GM12878 (cell line): ENCODE measurements around the gene SPRED2. TPM values are rescaled to one million over a fixed set of nuclear protein-coding genes. Genes with fewer than 3 reads are reported as not detected.

Source experiments
- ATAC-seq: fragments of 200-7000 bp; cut with Tn5 transposase; 3 replicates; pipeline ENCODE4 v1.9.1; 2020; ENCODE audit warnings: mild to moderate bottlenecking, moderate library complexity
- BruUV-seq: library from RNA; stranded (reverse); fragments of 400-500 nt; replicated peaks from 2 replicates; lab custom pipeline; 2021; lab: Mats Ljungman, UMichigan
- CTCF ChIA-PET: fragments of 300-600 bp; sonication (Branson Sonifier 250); formaldehyde crosslinking; extraction: SDS; loops from one replicate; lab custom pipeline; 2021; ENCODE audit warnings: inconsistent platforms; lab: Yijun Ruan, JAX
- POLR2A ChIA-PET: fragments of 350-600 bp; formaldehyde crosslinking; extraction: SDS; loops from one replicate; lab custom pipeline; 2021; ENCODE audit warnings: inconsistent platforms; lab: Charles Lee
- RAD21 ChIA-PET: fragments of 300-600 bp; sonication (Branson Sonifier 250); formaldehyde crosslinking; loops from one replicate; lab custom pipeline; 2023; ENCODE audit warnings: antibody characterized with exemption; ENCODE audit not compliant: unreplicated experiment; lab: Charles Lee
- SMC1A ChIA-PET: fragments of 300-600 bp; sonication (Branson Sonifier 250); formaldehyde crosslinking; loops from one replicate; lab custom pipeline; 2023; ENCODE audit not compliant: unreplicated experiment, uncharacterized antibody; lab: Charles Lee
- DNase-seq: peaks from one replicate; pipeline ENCODE4 v3.0.0-alpha.2; 2011; ENCODE audit warnings: low read depth, low spot score
- FAIRE-seq: peaks from 3 replicates; lab custom pipeline; 2011; peaks lifted over from hg19 to GRCh38; lab: Jason Lieb, UNC
- H2AFZ ChIP-seq: 2 replicates; pipeline ENCODE4 v1.6.0; 2011; ENCODE audit warnings: low read depth, low read length, control low read depth; ENCODE audit not compliant: control insufficient read depth
- H3K27ac ChIP-seq: 2 replicates; pipeline ENCODE4 v1.5.1; 2011; ENCODE audit warnings: control low read depth; ENCODE audit not compliant: control insufficient read depth, insufficient read depth
- H3K27me3 ChIP-seq, 2 experiments: replicated peaks in 1 of 2; 2 replicates each; pipeline versions ENCODE4 v1.6.0 to v1.6.1; 2011; ENCODE audit warnings: low read length in 1 of 2; ENCODE audit not compliant: control insufficient read depth in 2 of 2, insufficient read depth in 2 of 2
- H3K36me3 ChIP-seq, 2 experiments: 2 replicates each; pipeline ENCODE4 v1.5.1; 2011; ENCODE audit warnings: low read length in 1 of 2; ENCODE audit not compliant: control insufficient read depth in 2 of 2, insufficient read depth in 2 of 2
- H3K4me1 ChIP-seq: 2 replicates; pipeline ENCODE4 v1.6.1; 2011; ENCODE audit warnings: mild to moderate bottlenecking, low read length, moderate library complexity, mixed read lengths; ENCODE audit not compliant: control insufficient read depth, insufficient read depth
- H3K4me2 ChIP-seq: 2 replicates; pipeline ENCODE4 v1.6.0; 2011; ENCODE audit warnings: control low read depth; ENCODE audit not compliant: control insufficient read depth, insufficient read depth
- H3K4me3 ChIP-seq: fragments of 200-600 bp; sonication (generic); 2 replicates; pipeline ENCODE4 v1.5.1; 2016
- H3K79me2 ChIP-seq: 2 replicates; pipeline ENCODE4 v1.6.0; 2011; ENCODE audit warnings: low read length; ENCODE audit not compliant: control insufficient read depth, insufficient read depth
- H3K9ac ChIP-seq: 2 replicates; pipeline ENCODE4 v1.8.0; 2011; ENCODE audit warnings: low read length, control low read depth, mixed read lengths; ENCODE audit not compliant: control insufficient read depth, insufficient read depth
- H3K9me3 ChIP-seq: replicated peaks from 3 replicates; pipeline ENCODE4 v1.5.1; 2011; ENCODE audit warnings: mild to moderate bottlenecking, low read length; ENCODE audit not compliant: control insufficient read depth, insufficient read depth
- H4K20me1 ChIP-seq: 2 replicates; pipeline ENCODE4 v1.6.0; 2011; ENCODE audit not compliant: control insufficient read depth, insufficient read depth
- BCL11A ChIP-seq: IDR thresholded peaks from 2 replicates; pipeline ENCODE4 v1.6.1; 2011; ENCODE audit warnings: low read depth, low read length
- CHD4 ChIP-seq: fragments of 200-600 bp; sonication (generic); IDR thresholded peaks from 2 replicates; pipeline ENCODE4 v1.6.1; 2016; ENCODE audit warnings: mild to moderate bottlenecking
- EGR1 ChIP-seq, 2 experiments: IDR thresholded peaks; 1 replicate in 1 of 2; 2 replicates in 1 of 2; pipeline ENCODE4 v1.6.1; 2011 to 2012; ENCODE audit warnings: low read depth in 2 of 2, low read length in 2 of 2, borderline replicate concordance in 1 of 2, mild to moderate bottlenecking in 1 of 2, moderate library complexity in 1 of 2
- FOXM1 ChIP-seq: IDR thresholded peaks from 2 replicates; pipeline ENCODE4 v1.6.1; 2012; ENCODE audit warnings: low read depth, mild to moderate bottlenecking, inconsistent platforms, low read length, moderate library complexity
- HDAC6 ChIP-seq: fragments of 200-600 bp; sonication (generic); IDR thresholded peaks from one replicate; pipeline ENCODE4 v1.8.0; 2017; ENCODE audit warnings: antibody characterized with exemption; ENCODE audit not compliant: unreplicated experiment
- IKZF2 ChIP-seq, 2 experiments: fragments of 450-650 bp; IDR thresholded peaks; 2 replicates each; pipeline ENCODE4 v1.6.1; 2017; ENCODE audit warnings: mild to moderate bottlenecking in 2 of 2, moderate library complexity in 2 of 2
- LARP7 ChIP-seq: fragments of 450-650 bp; IDR thresholded peaks from 2 replicates; pipeline ENCODE4 v1.6.1; 2017; ENCODE audit warnings: mild to moderate bottlenecking
- NFXL1 ChIP-seq: fragments of 450-650 bp; IDR thresholded peaks from 2 replicates; pipeline ENCODE4 v1.6.1; 2017; ENCODE audit warnings: antibody characterized with exemption, mild to moderate bottlenecking, borderline replicate concordance
- NR2F1 ChIP-seq: fragments of 450-650 bp; conservative IDR thresholded peaks from 2 replicates; pipeline ENCODE4 v1.6.1; 2017; ENCODE audit warnings: mild to moderate bottlenecking
- PAX8 ChIP-seq: fragments of 450-650 bp; IDR thresholded peaks from 2 replicates; pipeline ENCODE4 v1.6.1; 2017; ENCODE audit warnings: mild to moderate bottlenecking, moderate library complexity
- POLR2A ChIP-seq: IDR thresholded peaks from 2 replicates; pipeline ENCODE4 v1.6.1; 2011; ENCODE audit warnings: low read depth, mild to moderate bottlenecking, low read length
- SMAD1 ChIP-seq: fragments of 450-650 bp; IDR thresholded peaks from 2 replicates; pipeline ENCODE4 v1.6.1; 2018; ENCODE audit warnings: mild to moderate bottlenecking, low read depth; ENCODE audit not compliant: partially characterized antibody
- ZNF384 ChIP-seq: IDR thresholded peaks from 2 replicates; pipeline ENCODE4 v1.6.1; 2012; ENCODE audit warnings: low read depth, mild to moderate bottlenecking, low read length, improper control_type of control experiment, borderline replicate concordance
- WGBS: methylation state at CpG from one replicate; pipeline ENCODE4 v1.1.6; 2016; ENCODE audit warnings: low lambda C conversion rate; ENCODE audit not compliant: insufficient replicate concordance, insufficient coverage; ENCODE audit errors: missing lambda C conversion rate; 5-methylcytosine and 5-hydroxymethylcytosine counted together
- in situ Hi-C: fragments of 300-500 bp; cut with MboI; formaldehyde crosslinking; loops from 9 replicates; pipeline ENCODE4 v1.14.3; 2018; ENCODE audit warnings: mixed read lengths
- intact Hi-C: fragments of 100-400 bp; cut with micrococcal nuclease; formaldehyde crosslinking; loops from one replicate; pipeline ENCODE4 v1.14.2; 2022; ENCODE audit not compliant: unreplicated experiment
- polyA plus RNA-seq, 11 experiments: library from polyadenylated mRNA; depleted of rRNA in 4 of 11; unstranded in 6 of 11; stranded (reverse) in 5 of 11; fragments of >200 nt; fragmentation: Nextera tagmentation in 4 of 11; fragmentation: Illumina TruSeq in 1 of 11; extraction: Ambion mirVana in 4 of 11; extraction: Trizol in 1 of 11; gene quantifications; 1 replicate in 1 of 11; 2 replicates in 10 of 11; pipeline versions ENCODE4 v1.2.1 to v1.2.3, GENCODE V29; 2011 to 2016; ENCODE audit warnings: inconsistent platforms in 2 of 11, missing spikeins in 2 of 11, low read depth in 1 of 11
- total RNA-seq, 4 experiments: library from RNA; depleted of rRNA in 3 of 4; stranded (reverse); fragments of >200 nt in 3 of 4; fragmentation: Illumina TruSeq in 1 of 4; extraction: Trizol in 1 of 4; gene quantifications; 2 replicates each; pipeline versions ENCODE4 v1.2.1 to v1.2.3, GENCODE V29; 2013 to 2021
- TF ChIP-seq, protein P1 (sequence below): IDR thresholded peaks from 2 replicates; pipeline ENCODE4 v1.6.1; 2012; ENCODE audit warnings: low read depth, low read length, improper control_type of control experiment
- TF ChIP-seq, protein P2 (sequence below): IDR thresholded peaks from 2 replicates; pipeline ENCODE4 v1.6.1; 2011; ENCODE audit warnings: borderline replicate concordance, low read depth, mild to moderate bottlenecking, moderate library complexity, low read length; ENCODE audit not compliant: insufficient read depth, poor library complexity, severe bottlenecking
- TF ChIP-seq, protein P3 (sequence below): fragments of 450-650 bp; IDR thresholded peaks from 2 replicates; pipeline ENCODE4 v1.6.1; 2017; ENCODE audit warnings: low read depth, mild to moderate bottlenecking, moderate library complexity
- TF ChIP-seq, protein P4 (sequence below): IDR thresholded peaks from 2 replicates; pipeline ENCODE4 v1.6.1; 2011; ENCODE audit warnings: low read depth, mild to moderate bottlenecking, low read length, moderate library complexity, borderline replicate concordance; ENCODE audit errors: extremely low read depth
- TF ChIP-seq, protein P5 (sequence below): IDR thresholded peaks from 2 replicates; pipeline ENCODE4 v1.6.1; 2012; ENCODE audit warnings: low read depth, low read length, improper control_type of control experiment
- TF ChIP-seq, protein P6 (sequence below): IDR thresholded peaks from 2 replicates; pipeline ENCODE4 v1.6.1; 2012; ENCODE audit warnings: low read length, inconsistent platforms

Gene SPRED2
- total and polyA plus RNA-seq, 10 of the 15 experiments (the other 5 are each of a cell fraction or from before 2014, with no cell fraction given), result 3.0 to 23.9 (median 9.7) TPM

DNA sequence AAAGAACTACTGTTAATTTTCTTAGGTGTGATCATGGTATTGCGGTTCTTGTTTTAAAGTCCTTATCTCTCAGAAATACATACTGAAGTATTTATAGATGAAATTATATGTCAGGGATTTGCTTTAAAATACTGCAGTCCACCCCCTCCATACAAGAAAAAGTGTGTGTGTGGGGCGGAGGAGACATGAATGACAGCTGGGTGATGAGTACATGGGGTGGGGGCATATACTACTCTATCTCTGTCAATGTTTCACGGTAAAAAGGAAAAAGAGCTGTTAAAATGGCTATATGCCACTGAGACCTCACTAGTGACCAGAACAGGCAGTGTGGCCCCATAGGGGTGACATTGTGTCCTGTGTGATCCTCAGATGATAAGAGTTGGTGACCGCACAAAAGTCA, 54.1 kb downstream of the SPRED2 start:
- POLR2A ChIA-PET, result interaction anchor here (1.0 to 1.2 kb wide), 3 partner anchors 12 to 151 kb away, joined by 3 to 4 read pairs (median 3); partner anchors contain the start of gene ACTR2
- intact Hi-C loops, result no loop called here
- Histone ChIP-seq H3K4me1 (peaks cover 35% of the 10 kb centered on the region), H3K9ac (no peak overlapping the region), H3K9me3 (no peaks in the 10 kb centered on the region), H2AFZ (no peak overlapping the region), H3K4me2 (no peak overlapping the region), H3K79me2 (no peaks in the 10 kb centered on the region), H3K27me3 (no peaks in the 10 kb centered on the region), H3K27ac (no peak overlapping the region), H3K36me3 (peaks cover 0 to 2% of the 10 kb centered on the region in 2 experiments; a peak in 1 of 4 replicates), H3K4me3 (no peak overlapping the region), H4K20me1 (no peaks in the 10 kb centered on the region)
- FAIRE-seq (no peak), DNase-seq (no peak), ATAC-seq (no peak)
- SMC1A ChIA-PET, result interaction anchor here (1.0 to 2.6 kb wide), 7 partner anchors 9 to 59 kb away, joined by 3 to 17 read pairs (median 4); no protein-coding TSS in a partner anchor
- in situ Hi-C loops, result no loop called here
- WGBS, result 89% methylated on average over 4 of the region's 4 CpGs
- RAD21 ChIA-PET, result interaction anchor here (0.7 to 3.5 kb wide), 8 partner anchors 11 to 59 kb away, joined by 3 to 14 read pairs (median 4); no protein-coding TSS in a partner anchor
- CTCF ChIA-PET, result interaction anchor here (0.9 to 3.1 kb wide), 4 partner anchors 7 to 21 kb away, joined by 3 to 10 read pairs (median 4); no protein-coding TSS in a partner anchor
- BruUV-seq, result no TSS peak
- TF ChIP-seq, protein P1, sequence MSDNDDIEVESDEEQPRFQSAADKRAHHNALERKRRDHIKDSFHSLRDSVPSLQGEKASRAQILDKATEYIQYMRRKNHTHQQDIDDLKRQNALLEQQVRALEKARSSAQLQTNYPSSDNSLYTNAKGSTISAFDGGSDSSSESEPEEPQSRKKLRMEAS, result no peak
- no peak for TF ChIP-seq SMAD1
- no peak for TF ChIP-seq CHD4
- TF ChIP-seq, protein P2, sequence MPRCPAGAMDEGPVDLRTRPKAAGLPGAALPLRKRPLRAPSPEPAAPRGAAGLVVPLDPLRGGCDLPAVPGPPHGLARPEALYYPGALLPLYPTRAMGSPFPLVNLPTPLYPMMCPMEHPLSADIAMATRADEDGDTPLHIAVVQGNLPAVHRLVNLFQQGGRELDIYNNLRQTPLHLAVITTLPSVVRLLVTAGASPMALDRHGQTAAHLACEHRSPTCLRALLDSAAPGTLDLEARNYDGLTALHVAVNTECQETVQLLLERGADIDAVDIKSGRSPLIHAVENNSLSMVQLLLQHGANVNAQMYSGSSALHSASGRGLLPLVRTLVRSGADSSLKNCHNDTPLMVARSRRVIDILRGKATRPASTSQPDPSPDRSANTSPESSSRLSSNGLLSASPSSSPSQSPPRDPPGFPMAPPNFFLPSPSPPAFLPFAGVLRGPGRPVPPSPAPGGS, result no peak
- TF ChIP-seq HDAC6, result no peak
- no peak for TF ChIP-seq LARP7
- TF ChIP-seq, protein P3, sequence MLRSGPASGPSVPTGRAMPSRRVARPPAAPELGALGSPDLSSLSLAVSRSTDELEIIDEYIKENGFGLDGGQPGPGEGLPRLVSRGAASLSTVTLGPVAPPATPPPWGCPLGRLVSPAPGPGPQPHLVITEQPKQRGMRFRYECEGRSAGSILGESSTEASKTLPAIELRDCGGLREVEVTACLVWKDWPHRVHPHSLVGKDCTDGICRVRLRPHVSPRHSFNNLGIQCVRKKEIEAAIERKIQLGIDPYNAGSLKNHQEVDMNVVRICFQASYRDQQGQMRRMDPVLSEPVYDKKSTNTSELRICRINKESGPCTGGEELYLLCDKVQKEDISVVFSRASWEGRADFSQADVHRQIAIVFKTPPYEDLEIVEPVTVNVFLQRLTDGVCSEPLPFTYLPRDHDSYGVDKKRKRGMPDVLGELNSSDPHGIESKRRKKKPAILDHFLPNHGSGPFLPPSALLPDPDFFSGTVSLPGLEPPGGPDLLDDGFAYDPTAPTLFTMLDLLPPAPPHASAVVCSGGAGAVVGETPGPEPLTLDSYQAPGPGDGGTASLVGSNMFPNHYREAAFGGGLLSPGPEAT, result no peak
- TF ChIP-seq, protein P4, sequence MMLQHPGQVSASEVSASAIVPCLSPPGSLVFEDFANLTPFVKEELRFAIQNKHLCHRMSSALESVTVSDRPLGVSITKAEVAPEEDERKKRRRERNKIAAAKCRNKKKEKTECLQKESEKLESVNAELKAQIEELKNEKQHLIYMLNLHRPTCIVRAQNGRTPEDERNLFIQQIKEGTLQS, result no peak
- TF ChIP-seq NR2F1, result no peak
- TF ChIP-seq ZNF384, result no peak
- no peak for TF ChIP-seq PAX8
- TF ChIP-seq, protein P5, sequence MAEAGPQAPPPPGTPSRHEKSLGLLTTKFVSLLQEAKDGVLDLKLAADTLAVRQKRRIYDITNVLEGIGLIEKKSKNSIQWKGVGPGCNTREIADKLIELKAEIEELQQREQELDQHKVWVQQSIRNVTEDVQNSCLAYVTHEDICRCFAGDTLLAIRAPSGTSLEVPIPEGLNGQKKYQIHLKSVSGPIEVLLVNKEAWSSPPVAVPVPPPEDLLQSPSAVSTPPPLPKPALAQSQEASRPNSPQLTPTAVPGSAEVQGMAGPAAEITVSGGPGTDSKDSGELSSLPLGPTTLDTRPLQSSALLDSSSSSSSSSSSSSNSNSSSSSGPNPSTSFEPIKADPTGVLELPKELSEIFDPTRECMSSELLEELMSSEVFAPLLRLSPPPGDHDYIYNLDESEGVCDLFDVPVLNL, result no peak
- TF ChIP-seq EGR1 (IDR thresholded peaks at IDR 0.05; ENCODE audit: borderline replicate concordance in 1 of 2, low read depth in 2 of 2, low read length in 2 of 2), result no peak
- TF ChIP-seq, protein P6, sequence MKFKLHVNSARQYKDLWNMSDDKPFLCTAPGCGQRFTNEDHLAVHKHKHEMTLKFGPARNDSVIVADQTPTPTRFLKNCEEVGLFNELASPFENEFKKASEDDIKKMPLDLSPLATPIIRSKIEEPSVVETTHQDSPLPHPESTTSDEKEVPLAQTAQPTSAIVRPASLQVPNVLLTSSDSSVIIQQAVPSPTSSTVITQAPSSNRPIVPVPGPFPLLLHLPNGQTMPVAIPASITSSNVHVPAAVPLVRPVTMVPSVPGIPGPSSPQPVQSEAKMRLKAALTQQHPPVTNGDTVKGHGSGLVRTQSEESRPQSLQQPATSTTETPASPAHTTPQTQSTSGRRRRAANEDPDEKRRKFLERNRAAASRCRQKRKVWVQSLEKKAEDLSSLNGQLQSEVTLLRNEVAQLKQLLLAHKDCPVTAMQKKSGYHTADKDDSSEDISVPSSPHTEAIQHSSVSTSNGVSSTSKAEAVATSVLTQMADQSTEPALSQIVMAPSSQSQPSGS, result no peak
- no peak for TF ChIP-seq NFXL1
- no peak for TF ChIP-seq FOXM1
- TF ChIP-seq BCL11A, result no peak
- TF ChIP-seq IKZF2 (IDR thresholded peaks at IDR 0.05), result no peak
- TF ChIP-seq POLR2A, result no peak
